DMS 273 (cell line): Measurements from ENCODE around the gene BRSK1.

Experiments
- DNase-seq: peaks from one replicate; lab custom pipeline; 2025; ENCODE audit not compliant: unreplicated experiment; lab: John Stamatoyannopoulos, UW

The BRSK1 gene

GRCh38 chr19:55273978-55274707 is 9.7 kb upstream of the BRSK1 start:
- no peak for DNase-seq

- DNase-seq = no peak
These were observed 7.7 kb upstream of the BRSK1 start for GRCh38 chr19:55275851-55276719.

GRCh38 chr19:55276720-55277430 is 6.9 kb upstream of the BRSK1 start:
- DNase-seq = no peak

- no peak for DNase-seq
These were observed 6.3 kb upstream of the BRSK1 start for GRCh38 chr19:55277494-55277893.

GRCh38 chr19:55278391-55279135 is 5.2 kb upstream of the BRSK1 start:
- DNase-seq = no peak

GRCh38 chr19:55279340-55279739 is 4.5 kb upstream of the BRSK1 start:
- no peak for DNase-seq

GRCh38 chr19:55279770-55280643 is 3.8 kb upstream of the BRSK1 start, which contains the start of gene HSPBP1:
HSPBP1 (minus strand) TSS chr19:55280110; CDS start chr19:55279608, 502 bp downstream.
- DNase-seq = peak; percentile 98

- DNase-seq = no peak
These were observed 735 bp downstream of the BRSK1 start for GRCh38 chr19:55284405-55285058.

- DNase-seq = no peak
These were observed 1.6 kb downstream of the BRSK1 start for GRCh38 chr19:55285229-55285890.

GRCh38 chr19:55287361-55288079 is 3.7 kb downstream of the BRSK1 start:
- no peak for DNase-seq

- peak; percentile 84 for DNase-seq
These were observed 5.5 kb downstream of the BRSK1 start for GRCh38 chr19:55289117-55289796.

- DNase-seq = no peak
These were observed 13.5 kb downstream of the BRSK1 start for GRCh38 chr19:55297267-55297666.

- no peak for DNase-seq
These were observed 16.2 kb downstream of the BRSK1 start for GRCh38 chr19:55299991-55300390.

GRCh38 chr19:55300886-55301458 is 17.2 kb downstream of the BRSK1 start:
- DNase-seq = no peak

- peak; percentile 92 for DNase-seq
These were observed 17.9 kb downstream of the BRSK1 start for GRCh38 chr19:55301459-55302317.

- no peak for DNase-seq
These were observed 18.5 kb downstream of the BRSK1 start for GRCh38 chr19:55302318-55302703.
